HT1080 (cell line): ENCODE results near the gene BTNL2. TPM values are rescaled to one million over a fixed set of nuclear protein-coding genes. Genes with fewer than 3 reads are reported as not detected.
"Not testable (repeated sequence)": the region's sequence is repeated elsewhere in the genome, so short reads cannot be mapped to it uniquely, and the experiment has no call there.

ENCODE experiments used
- DNase-seq: peaks from one replicate; pipeline ENCODE4 v3.0.0-alpha.2; 2015; ENCODE audit warnings: low read depth
- small RNA-seq: library from RNA; depleted of rRNA; stranded (forward); fragments of <200 nt; gene quantifications from one replicate; pipeline ENCODE3, GENCODE V24; 2014
- total RNA-seq: library from RNA; depleted of rRNA; stranded (reverse); fragments of >200 nt; shearing (Covaris generic); gene quantifications from 2 replicates; pipeline ENCODE4 v1.2.3, GENCODE V29; 2014; rRNA removed

Gene BTNL2
- total RNA-seq, 1 experiment from 2014 or later = not detected

GRCh38 chr6:32371229-32371628 is 35.8 kb downstream of the BTNL2 start:
- DNase-seq = peak; percentile 17

GRCh38 chr6:32370505-32370904 is 36.5 kb downstream of the BTNL2 start:
- DNase-seq = no peak

GRCh38 chr6:32369660-32370059 is 37.3 kb downstream of the BTNL2 start:
- peak; percentile 90 for DNase-seq

DNA sequence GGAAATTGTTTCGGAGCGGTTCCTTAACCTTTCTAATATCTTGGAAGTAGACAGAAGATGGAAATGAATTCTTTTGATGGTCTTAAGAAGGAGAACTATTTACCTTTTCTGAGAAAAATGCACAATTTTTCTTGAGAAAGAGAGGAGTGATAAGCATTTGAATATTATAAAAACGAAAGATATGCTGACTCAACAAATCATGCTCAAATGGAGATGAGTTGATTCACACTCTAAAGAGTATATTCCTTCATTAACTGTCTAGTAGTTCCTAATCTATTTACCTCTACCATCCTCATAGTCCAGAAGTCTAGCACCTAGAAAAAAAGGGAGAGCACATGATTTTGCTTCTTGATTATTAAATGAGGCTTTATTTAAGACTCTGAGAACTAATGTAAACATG is 39.3 kb downstream of the BTNL2 start:
- DNase-seq = no peak

DNA sequence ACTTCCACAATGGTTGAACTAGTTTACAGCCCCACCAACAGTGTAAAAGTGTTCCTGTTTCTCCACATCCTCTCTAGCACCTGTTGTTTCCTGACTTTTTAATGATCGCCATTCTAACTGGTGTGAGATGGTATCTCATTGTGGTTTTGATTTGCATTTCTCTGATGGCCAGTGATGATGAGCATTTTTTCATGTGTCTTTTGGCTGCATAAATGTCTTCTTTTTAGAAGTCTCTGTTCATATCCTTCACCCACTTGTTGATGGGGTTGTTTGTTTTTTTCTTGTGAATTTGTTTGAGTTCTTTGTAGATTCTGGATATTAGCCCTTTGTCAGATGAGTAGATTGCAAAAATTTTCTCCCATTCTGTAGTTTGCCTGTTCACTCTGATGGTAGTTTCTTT is 47.8 kb downstream of the BTNL2 start:
- DNase-seq = not testable (repeated sequence)

DNA sequence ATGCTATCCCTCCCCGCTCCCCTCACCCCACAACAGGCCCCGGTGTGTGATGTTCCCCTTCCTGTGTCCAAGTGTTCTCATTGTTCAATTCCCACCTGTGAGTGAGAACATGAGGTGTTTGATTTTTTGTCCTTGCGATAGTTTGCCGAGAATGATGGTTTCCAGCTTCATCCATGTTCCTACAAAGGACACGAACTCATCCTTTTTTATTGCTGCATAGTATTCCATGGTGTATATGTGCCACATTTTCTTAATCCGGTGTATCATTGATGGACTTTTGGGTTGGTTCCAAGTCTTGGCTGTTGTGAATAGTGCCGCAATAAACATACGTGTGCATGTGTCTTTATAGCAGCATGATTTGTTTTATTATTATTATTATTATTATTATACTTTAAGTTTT is 48.4 kb downstream of the BTNL2 start:
- not testable (repeated sequence) for DNase-seq

DNA sequence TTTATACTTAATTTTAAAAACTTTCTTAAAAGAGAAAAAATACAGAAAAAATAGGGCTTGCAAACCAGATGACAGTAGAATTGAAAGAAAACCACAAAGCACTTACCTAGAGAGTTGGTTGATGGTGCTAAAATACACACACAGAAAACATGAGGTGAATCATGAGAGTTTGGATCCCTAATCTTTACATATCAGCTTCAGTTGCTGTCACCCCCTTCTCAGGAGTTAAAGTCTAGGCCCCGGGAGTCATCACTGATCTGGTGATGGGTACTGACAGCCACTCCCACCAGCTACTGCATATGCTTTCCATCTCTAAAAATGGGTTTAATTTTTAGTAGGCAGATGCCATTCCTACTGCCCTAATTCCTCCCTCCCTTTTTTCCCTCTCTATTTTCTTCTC is 52.0 kb downstream of the BTNL2 start:
- no peak for DNase-seq

DNA sequence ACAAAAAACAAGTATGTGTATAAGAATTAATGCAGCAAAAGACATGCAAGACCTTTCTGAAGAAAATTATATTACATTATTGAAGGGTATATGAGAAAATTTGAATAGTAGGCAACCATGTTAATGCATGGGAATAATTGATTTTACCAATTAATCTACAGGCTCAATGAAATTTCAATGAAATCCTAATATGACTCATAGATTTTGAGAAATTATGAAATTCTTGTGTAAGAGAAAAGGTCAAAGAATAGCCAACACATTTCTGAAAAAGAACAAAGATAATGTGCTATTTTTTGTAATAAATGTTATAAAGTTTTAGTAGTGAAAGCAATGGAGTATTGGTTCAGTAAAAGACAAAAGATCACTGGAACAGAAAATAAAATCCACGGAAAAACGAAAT is 53.6 kb downstream of the BTNL2 start:
- no peak for DNase-seq

Small RNAs within 50 kb of the gene (small RNA-seq; reads per million reads assigned to genes)
- not detected for gene RNU6-603P

Other genes with a start within 250 kb of the BTNL2 start
- 1.4 and 2.2 TPM in 2 replicates for gene EGFL8, start 242.6 kb downstream of the BTNL2 start, total RNA-seq
- 55.3 and 89.2 TPM in 2 replicates for gene AGPAT1, start 231.1 kb downstream of the BTNL2 start, total RNA-seq
- 44.9 and 56.0 TPM in 2 replicates for gene RNF5, start 228.8 kb downstream of the BTNL2 start, total RNA-seq
- 1.3 TPM in 1 of 2 replicates, not detected in the other for gene AGER, start 222.9 kb downstream of the BTNL2 start, total RNA-seq
- gene PBX2, start 217.0 kb downstream of the BTNL2 start, total RNA-seq = 28.9 and 31.4 TPM in 2 replicates
- 59.9 and 80.6 TPM in 2 replicates for gene GPSM3, start 214.5 kb downstream of the BTNL2 start, total RNA-seq
- gene NOTCH4, start 183.1 kb downstream of the BTNL2 start, total RNA-seq = 1.1 and 2.7 TPM in 2 replicates
- not detected in 2 replicates for gene TSBP1, start 35.3 kb downstream of the BTNL2 start, total RNA-seq
- gene HLA-DRA, start 32.7 kb upstream of the BTNL2 start, total RNA-seq = 0.33 and 0.61 TPM in 2 replicates
- gene HLA-DRB5, start 123.1 kb upstream of the BTNL2 start, total RNA-seq = not detected in 2 replicates
- not detected in 2 replicates for gene HLA-DRB1, start 182.7 kb upstream of the BTNL2 start, total RNA-seq
- not detected in 2 replicates for gene HLA-DQA1, start 230.2 kb upstream of the BTNL2 start, total RNA-seq